ENCODE measurements around the gene ICAM4. TPM values are rescaled to one million over a fixed set of nuclear protein-coding genes. Genes with fewer than 3 reads are reported as not detected.
"Not testable (repeated sequence)": the region's sequence is repeated elsewhere in the genome, so short reads cannot be mapped to it uniquely, and the experiment has no call there.

Gene ICAM4
- total RNA-seq, 1 donor from 2014 or later, result not detected

- peaks cover 2% of the 10 kb centered on the region for H3K4me1 Mint-ChIP-seq
- H3K4me3 Mint-ChIP-seq, result no peak overlapping the region
- no peak overlapping the region for H3K9ac ChIP-seq
- peaks cover 4% of the 10 kb centered on the region for H3K27me3 ChIP-seq
- H3K79me2 ChIP-seq (ENCODE audit: low read depth), result no peaks in the 10 kb centered on the region
- H3K27ac Mint-ChIP-seq, result no peak overlapping the region
- no peak overlapping the region for H3K4me3 ChIP-seq
- peaks cover 28% of the 10 kb centered on the region for H3K27me3 Mint-ChIP-seq (ENCODE audit: insufficient read depth, low read depth)
- H3K36me3 ChIP-seq, result no peaks in the 10 kb centered on the region
- H3K9me3 ChIP-seq (ENCODE audit: low read depth), result no peaks in the 10 kb centered on the region
- DNase-seq (ENCODE audit: low spot score), result no peak
- no peak overlapping the region for H2AFZ ChIP-seq (replicated peaks)
- H3K36me3 Mint-ChIP-seq, result no peaks in the 10 kb centered on the region
- TF ChIP-seq EZH2 (IDR thresholded peaks at IDR 0.05) (no peak), EZH2phosphoT487 (IDR thresholded peaks at IDR 0.05) (no peak), CTCF (IDR thresholded peaks at IDR 0.05) (no peak)
- H3K4me2 ChIP-seq, result no peak overlapping the region
- H3K4me1 ChIP-seq, result no peaks in the 10 kb centered on the region
- H3F3A ChIP-seq (ENCODE audit: low read depth), result no peaks in the 10 kb centered on the region
- no peak overlapping the region for H3K27ac ChIP-seq
- no peaks in the 10 kb centered on the region for H4K20me1 ChIP-seq (ENCODE audit: low read depth)
- H3K9me3 Mint-ChIP-seq, result no peaks in the 10 kb centered on the region
Measured at GRCh38 chr19:10278935-10279334, 7.8 kb upstream of the ICAM4 start.

GRCh38 chr19:10279737-10280442 is 6.9 kb upstream of the ICAM4 start:
- no peak for DNase-seq (ENCODE audit: low spot score)
- no peak overlapping the region for H3K4me3 Mint-ChIP-seq
- Histone ChIP-seq H3K79me2 (ENCODE audit: low read depth) (no peaks in the 10 kb centered on the region), H4K20me1 (ENCODE audit: low read depth) (no peaks in the 10 kb centered on the region), H3K4me3 (no peak overlapping the region), H2AFZ (replicated peaks) (no peak overlapping the region), H3K9ac (no peak overlapping the region), H3K36me3 (no peaks in the 10 kb centered on the region), H3K27ac (no peak overlapping the region), H3K9me3 (ENCODE audit: low read depth) (no peaks in the 10 kb centered on the region), H3K4me2 (no peak overlapping the region), H3K27me3 (peaks cover 2% of the 10 kb centered on the region), H3K4me1 (no peaks in the 10 kb centered on the region), H3F3A (ENCODE audit: low read depth) (no peaks in the 10 kb centered on the region)
- no peaks in the 10 kb centered on the region for H3K36me3 Mint-ChIP-seq
- peaks cover 21% of the 10 kb centered on the region for H3K27me3 Mint-ChIP-seq (ENCODE audit: insufficient read depth, low read depth)
- H3K4me1 Mint-ChIP-seq, result peaks cover 2% of the 10 kb centered on the region
- H3K27ac Mint-ChIP-seq, result no peak overlapping the region
- TF ChIP-seq CTCF (IDR thresholded peaks at IDR 0.05) (no peak), EZH2phosphoT487 (IDR thresholded peaks at IDR 0.05) (no peak), EZH2 (IDR thresholded peaks at IDR 0.05) (no peak)
- H3K9me3 Mint-ChIP-seq, result no peaks in the 10 kb centered on the region

GRCh38 chr19:10282043-10282442 is 4.7 kb upstream of the ICAM4 start:
- Histone ChIP-seq H3F3A (ENCODE audit: low read depth) (peaks cover 14% of the 10 kb centered on the region), H3K27me3 (peaks cover 22% of the 10 kb centered on the region)
- H3K9me3 Mint-ChIP-seq; H3K4me2 ChIP-seq; DNase-seq (ENCODE audit: low spot score); H2AFZ ChIP-seq (replicated peaks); H3K4me1 Mint-ChIP-seq; H4K20me1 ChIP-seq (ENCODE audit: low read depth); H3K4me3 Mint-ChIP-seq; H3K79me2 ChIP-seq (ENCODE audit: low read depth); H3K36me3 ChIP-seq; H3K9me3 ChIP-seq (ENCODE audit: low read depth); H3K9ac ChIP-seq; H3K27ac Mint-ChIP-seq; H3K36me3 Mint-ChIP-seq; H3K4me1 ChIP-seq; H3K27ac ChIP-seq; H3K4me3 ChIP-seq: not testable (repeated sequence)
- H3K27me3 Mint-ChIP-seq (ENCODE audit: insufficient read depth, low read depth), result peaks cover 36% of the 10 kb centered on the region

- H3K36me3 Mint-ChIP-seq, result no peaks in the 10 kb centered on the region
- H3K4me3 Mint-ChIP-seq, result no peak overlapping the region
- Histone ChIP-seq H3K4me1 (peaks cover 5% of the 10 kb centered on the region), H3K4me2 (no peak overlapping the region), H3K9me3 (ENCODE audit: low read depth) (no peaks in the 10 kb centered on the region), H3K36me3 (no peaks in the 10 kb centered on the region), H3K27ac (no peak overlapping the region), H2AFZ (replicated peaks) (no peak overlapping the region), H3K9ac (no peak overlapping the region), H3F3A (ENCODE audit: low read depth) (peaks cover 21% of the 10 kb centered on the region), H4K20me1 (ENCODE audit: low read depth) (peaks cover 10% of the 10 kb centered on the region), H3K27me3 (peaks cover 36% of the 10 kb centered on the region), H3K4me3 (no peak overlapping the region), H3K79me2 (ENCODE audit: low read depth) (no peaks in the 10 kb centered on the region)
- no peak for TF ChIP-seq CTCF (IDR thresholded peaks at IDR 0.05)
- no peak for TF ChIP-seq EZH2 (IDR thresholded peaks at IDR 0.05)
- no peak for TF ChIP-seq EZH2phosphoT487 (IDR thresholded peaks at IDR 0.05)
- peaks cover under 1% of the 10 kb centered on the region for H3K4me1 Mint-ChIP-seq
- DNase-seq (ENCODE audit: low spot score), result no peak
- peaks cover 3% of the 10 kb centered on the region for H3K9me3 Mint-ChIP-seq
- H3K27me3 Mint-ChIP-seq (ENCODE audit: insufficient read depth, low read depth), result peaks cover 47% of the 10 kb centered on the region
- no peak overlapping the region for H3K27ac Mint-ChIP-seq
Measured at GRCh38 chr19:10283301-10284064, 3.3 kb upstream of the ICAM4 start.

All from neural progenitor cell (in vitro differentiated cells).